DND-41 (cell line): Measurements from ENCODE around the gene PLAC9.
A peak's percentile ranks its signal among the peaks of the same experiment; 100 is the strongest.

Experiments used
- ATAC-seq: fragments of 200-7000 bp; cut with Tn5 transposase; 3 replicates; pipeline ENCODE4 v1.9.1; 2021; ENCODE audit warnings: low read depth; ENCODE audit not compliant: insufficient read depth
- DNase-seq: peaks from one replicate; pipeline ENCODE4 v3.0.0-alpha.2; 2020
- H2AFZ ChIP-seq: 2 replicates; pipeline ENCODE4 v1.6.0; 2012; ENCODE audit warnings: low read depth, low read length
- H3K27ac ChIP-seq: 2 replicates; pipeline ENCODE4 v1.5.1; 2012; ENCODE audit warnings: low read length, inconsistent platforms
- H3K27me3 ChIP-seq: fragments of 200-600 bp; sonication (generic); 2 replicates; pipeline ENCODE4 v1.6.0; 2012; ENCODE audit warnings: low read length, mild to moderate bottlenecking, inconsistent platforms; ENCODE audit not compliant: insufficient read depth, poor library complexity
- H3K36me3 ChIP-seq: 2 replicates; pipeline ENCODE4 v1.5.1; 2012; ENCODE audit warnings: low read length, inconsistent platforms; ENCODE audit not compliant: insufficient read depth
- H3K4me1 ChIP-seq: 2 replicates; pipeline ENCODE4 v1.5.1; 2012; ENCODE audit warnings: mild to moderate bottlenecking, low read length; ENCODE audit not compliant: insufficient read depth
- H3K4me2 ChIP-seq: 2 replicates; pipeline ENCODE4 v1.6.0; 2012; ENCODE audit warnings: mild to moderate bottlenecking, moderate library complexity, low read length, inconsistent platforms; ENCODE audit not compliant: insufficient read depth
- H3K4me3 ChIP-seq, 2 experiments: fragments of 200-600 bp in 1 of 2; shearing (Covaris generic) in 1 of 2; 2 replicates each; pipeline ENCODE4 v1.5.1; 2012 to 2016; ENCODE audit warnings: inconsistent platforms in 2 of 2, low read length in 2 of 2, mild to moderate bottlenecking in 2 of 2, low read depth in 1 of 2, moderate library complexity in 1 of 2
- H3K79me2 ChIP-seq: 2 replicates; pipeline ENCODE4 v1.6.0; 2012; ENCODE audit warnings: low read length, inconsistent platforms; ENCODE audit not compliant: insufficient read depth
- H3K9ac ChIP-seq: 2 replicates; pipeline ENCODE4 v1.6.0; 2012; ENCODE audit warnings: low read depth, mild to moderate bottlenecking, inconsistent platforms, low read length, moderate library complexity
- H3K9me3 ChIP-seq: 2 replicates; pipeline ENCODE4 v1.5.1; 2012; ENCODE audit warnings: low read length, moderate library complexity, mild to moderate bottlenecking, inconsistent platforms; ENCODE audit not compliant: insufficient read depth, severe bottlenecking
- H4K20me1 ChIP-seq: 2 replicates; pipeline ENCODE4 v1.6.0; 2012; ENCODE audit warnings: low read length; ENCODE audit not compliant: insufficient read depth
- EZH2 ChIP-seq: IDR thresholded peaks from 3 replicates; pipeline ENCODE4 v1.6.1; 2012; ENCODE audit warnings: borderline replicate concordance, low read depth, mild to moderate bottlenecking, moderate library complexity, low read length, inconsistent platforms; ENCODE audit not compliant: severe bottlenecking
- TF ChIP-seq, protein P1 (sequence below): IDR thresholded peaks from 2 replicates; pipeline ENCODE4 v1.5.1; 2012; ENCODE audit warnings: borderline replicate concordance, low read length, moderate library complexity, mild to moderate bottlenecking; ENCODE audit not compliant: poor library complexity, severe bottlenecking; ENCODE audit errors: extremely low read depth

Gene PLAC9

DNA sequence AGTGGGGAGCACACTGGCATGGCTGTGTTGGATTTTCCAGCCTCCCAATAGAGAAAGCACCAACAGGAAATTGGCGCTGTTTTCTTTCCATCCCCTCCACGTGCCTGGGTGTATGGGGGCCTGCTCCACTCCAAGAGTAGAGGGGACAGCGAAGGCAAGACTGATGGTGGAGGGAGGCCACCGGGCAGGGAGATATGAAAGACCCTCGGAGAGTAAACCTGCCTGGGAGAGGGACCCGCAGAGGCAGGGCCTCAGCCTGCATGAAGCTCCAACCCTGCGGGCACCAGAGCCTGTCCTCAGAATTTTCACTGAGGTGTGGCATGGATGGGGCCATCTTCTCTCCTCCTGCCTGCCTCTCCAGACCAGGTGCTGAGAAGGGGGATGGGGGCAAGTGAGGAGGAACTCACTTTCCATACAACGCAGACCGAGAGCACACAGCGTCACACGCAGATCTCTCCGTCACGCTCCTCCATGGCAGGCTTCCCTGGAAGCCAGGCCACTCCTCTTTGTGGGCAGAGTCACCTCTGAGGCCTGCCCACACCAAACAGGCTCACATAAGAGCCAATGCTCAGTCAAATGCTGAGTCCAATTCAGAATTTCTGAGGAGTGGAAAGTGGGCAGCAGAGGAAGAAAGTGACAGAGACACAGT, 54.0 kb downstream of the PLAC9 start:
- no peaks in the 10 kb centered on the region for H3K36me3 ChIP-seq
- 0 out of 2 replicates have a peak overlapping the region, but pooled peaks have one; percentile 16 for H3K4me2 ChIP-seq
- no peak overlapping the region for H2AFZ ChIP-seq
- ATAC-seq (no peak), DNase-seq (no peak)
- peaks cover 13% of the 10 kb centered on the region for H3K4me1 ChIP-seq
- no peaks in the 10 kb centered on the region for H3K27me3 ChIP-seq
- H3K4me3 ChIP-seq, result no peak overlapping the region
- H3K9ac ChIP-seq, result no peak overlapping the region
- peaks cover 47% of the 10 kb centered on the region for H4K20me1 ChIP-seq
- no peak overlapping the region; the same call in 1 of the 2 replicates for H3K27ac ChIP-seq
- no peaks in the 10 kb centered on the region for H3K9me3 ChIP-seq
- H3K79me2 ChIP-seq, result peaks cover 72% of the 10 kb centered on the region
- TF ChIP-seq, protein P1, sequence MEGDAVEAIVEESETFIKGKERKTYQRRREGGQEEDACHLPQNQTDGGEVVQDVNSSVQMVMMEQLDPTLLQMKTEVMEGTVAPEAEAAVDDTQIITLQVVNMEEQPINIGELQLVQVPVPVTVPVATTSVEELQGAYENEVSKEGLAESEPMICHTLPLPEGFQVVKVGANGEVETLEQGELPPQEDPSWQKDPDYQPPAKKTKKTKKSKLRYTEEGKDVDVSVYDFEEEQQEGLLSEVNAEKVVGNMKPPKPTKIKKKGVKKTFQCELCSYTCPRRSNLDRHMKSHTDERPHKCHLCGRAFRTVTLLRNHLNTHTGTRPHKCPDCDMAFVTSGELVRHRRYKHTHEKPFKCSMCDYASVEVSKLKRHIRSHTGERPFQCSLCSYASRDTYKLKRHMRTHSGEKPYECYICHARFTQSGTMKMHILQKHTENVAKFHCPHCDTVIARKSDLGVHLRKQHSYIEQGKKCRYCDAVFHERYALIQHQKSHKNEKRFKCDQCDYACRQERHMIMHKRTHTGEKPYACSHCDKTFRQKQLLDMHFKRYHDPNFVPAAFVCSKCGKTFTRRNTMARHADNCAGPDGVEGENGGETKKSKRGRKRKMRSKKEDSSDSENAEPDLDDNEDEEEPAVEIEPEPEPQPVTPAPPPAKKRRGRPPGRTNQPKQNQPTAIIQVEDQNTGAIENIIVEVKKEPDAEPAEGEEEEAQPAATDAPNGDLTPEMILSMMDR, result no peak
- TF ChIP-seq EZH2, result no peak

DNA sequence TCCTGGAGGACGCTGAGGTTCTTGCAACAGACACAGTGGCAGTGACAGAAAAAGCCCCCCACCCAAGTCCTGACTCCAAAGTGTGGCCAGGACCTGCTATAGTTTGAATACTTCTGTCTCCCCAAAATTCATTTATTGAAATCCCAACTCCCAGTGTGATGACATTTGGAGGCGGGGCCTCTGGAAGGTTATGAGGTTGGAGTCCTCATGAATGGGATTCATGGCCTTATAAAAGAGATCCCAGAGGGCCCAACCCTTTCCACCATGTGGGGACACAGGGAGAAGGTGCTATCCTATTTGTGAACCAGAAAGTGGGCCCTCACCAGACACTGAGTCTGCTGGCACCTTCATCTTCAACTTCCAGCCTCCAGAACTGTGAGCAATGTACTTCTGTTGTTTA, 54.5 kb downstream of the PLAC9 start:
- TF ChIP-seq, protein P1, result no peak
- no peak for TF ChIP-seq EZH2
- Histone ChIP-seq H3K4me3 (no peak overlapping the region), H3K79me2 (peaks cover 73% of the 10 kb centered on the region), H3K9me3 (no peaks in the 10 kb centered on the region), H3K9ac (no peak overlapping the region), H3K36me3 (no peaks in the 10 kb centered on the region), H3K4me2 (peak overlapping the region; percentile 16; the same call in 1 of the 2 replicates), H3K27me3 (no peaks in the 10 kb centered on the region), H3K4me1 (peaks cover 13% of the 10 kb centered on the region), H3K27ac (peak overlapping the region; percentile 27; the same call in 1 of the 2 replicates), H4K20me1 (peaks cover 46% of the 10 kb centered on the region), H2AFZ (no peak overlapping the region)
- ATAC-seq (no peak), DNase-seq (no peak)

DNA sequence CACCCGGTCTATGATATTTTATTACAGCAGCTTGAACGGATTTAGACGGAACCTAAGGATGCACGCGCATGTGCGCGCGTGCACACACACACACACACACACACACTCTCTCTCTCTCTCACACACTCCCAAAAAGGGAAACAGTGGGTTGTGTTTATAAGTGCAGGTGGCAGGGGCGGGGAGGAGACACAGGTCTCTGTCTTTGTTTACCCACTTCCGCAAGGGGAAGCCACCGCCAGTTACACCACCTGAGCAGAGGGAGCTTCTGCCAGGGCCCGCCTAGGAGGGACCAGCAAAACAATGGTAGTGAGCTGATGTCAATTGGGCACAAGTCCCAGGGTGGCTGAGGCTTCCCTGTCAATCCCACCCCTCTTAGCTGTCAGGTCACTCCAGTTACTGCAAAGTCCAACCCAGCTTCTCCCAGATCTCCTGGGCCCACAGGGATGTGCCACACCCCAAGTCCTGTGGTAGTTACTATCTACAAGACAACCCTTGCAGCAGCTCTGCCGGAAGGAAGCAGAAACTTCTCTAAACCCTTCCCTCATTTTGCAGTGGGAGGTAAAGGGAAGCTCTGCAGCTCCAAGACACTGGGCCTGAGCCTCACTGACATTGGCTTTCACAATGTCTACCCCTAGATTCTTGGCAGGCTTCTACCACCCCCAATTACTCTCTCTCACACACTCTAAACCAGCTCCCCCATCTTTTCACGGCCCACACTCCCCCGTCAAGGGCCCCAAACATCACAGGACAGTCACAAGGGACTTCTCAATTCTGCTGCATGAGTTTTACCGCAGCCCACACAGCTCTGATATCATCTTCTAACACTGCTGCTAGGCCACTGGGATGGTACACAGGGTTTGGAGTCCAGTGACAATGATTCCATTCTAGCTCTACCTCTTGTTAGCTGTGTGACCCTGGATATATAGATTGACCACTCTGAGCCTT, 55.2 kb downstream of the PLAC9 start:
- Histone ChIP-seq H3K9ac (no peak overlapping the region), H3K27ac (peak overlapping the region; percentile 30; the same call in 1 of the 2 replicates), H3K4me3 (no peak overlapping the region), H3K27me3 (no peaks in the 10 kb centered on the region), H3K79me2 (peaks cover 78% of the 10 kb centered on the region), H3K9me3 (no peaks in the 10 kb centered on the region), H3K36me3 (no peaks in the 10 kb centered on the region), H3K4me1 (peaks cover 13% of the 10 kb centered on the region), H3K4me2 (peak overlapping the region; percentile 16; the same call in 1 of the 2 replicates), H4K20me1 (peaks cover 44% of the 10 kb centered on the region), H2AFZ (no peak overlapping the region)
- ATAC-seq, result peak; percentile 81
- DNase-seq, result peak; percentile 56
- TF ChIP-seq, protein P1, result no peak
- TF ChIP-seq EZH2, result no peak
